Inflammatory macrophage (primary cell): Measurements from ENCODE around the gene PDSS2.

ENCODE experiments used
- DNase-seq, 2 donors: peaks; one replicate each; pipeline ENCODE4 v3.0.0-alpha.2; 2020 to 2022

The PDSS2 gene

GRCh38 chr6:107248147-107248546 lies 211.2 kb downstream of the PDSS2 start:
- no peak for DNase-seq

DNA sequence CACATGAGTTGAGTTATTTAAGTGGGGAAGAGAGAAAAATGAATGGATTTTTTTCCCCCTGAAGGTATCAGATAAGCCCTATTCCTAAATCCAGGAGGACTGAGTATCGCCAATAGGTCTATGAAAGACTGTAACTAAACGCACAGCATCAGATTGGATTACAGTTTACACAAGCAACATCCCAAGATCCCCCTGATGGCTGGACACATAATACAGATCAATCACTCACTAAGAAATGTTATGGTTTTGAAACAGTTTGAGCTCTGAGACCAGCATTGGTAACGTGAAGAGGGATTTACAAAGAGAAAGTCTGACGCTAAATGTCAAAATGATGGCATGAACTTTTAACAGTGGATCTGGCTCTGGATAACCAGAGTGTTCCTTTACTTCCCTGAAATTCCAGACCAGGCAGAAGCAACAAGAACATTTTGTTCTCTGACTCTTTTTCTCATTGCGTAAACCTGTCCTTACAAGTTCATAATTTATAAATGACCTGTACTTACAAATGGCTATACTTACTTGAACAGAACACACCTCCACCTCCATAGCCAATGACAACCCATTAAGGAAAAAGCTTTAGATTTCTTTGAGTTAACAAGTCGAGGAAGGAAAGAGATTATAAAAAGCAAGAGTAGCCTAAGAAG lies 212.3 kb downstream of the PDSS2 start:
- no peak for DNase-seq

- DNase-seq: no peak
These were observed 213.0 kb downstream of the PDSS2 start for GRCh38 chr6:107246249-107246971.

DNA sequence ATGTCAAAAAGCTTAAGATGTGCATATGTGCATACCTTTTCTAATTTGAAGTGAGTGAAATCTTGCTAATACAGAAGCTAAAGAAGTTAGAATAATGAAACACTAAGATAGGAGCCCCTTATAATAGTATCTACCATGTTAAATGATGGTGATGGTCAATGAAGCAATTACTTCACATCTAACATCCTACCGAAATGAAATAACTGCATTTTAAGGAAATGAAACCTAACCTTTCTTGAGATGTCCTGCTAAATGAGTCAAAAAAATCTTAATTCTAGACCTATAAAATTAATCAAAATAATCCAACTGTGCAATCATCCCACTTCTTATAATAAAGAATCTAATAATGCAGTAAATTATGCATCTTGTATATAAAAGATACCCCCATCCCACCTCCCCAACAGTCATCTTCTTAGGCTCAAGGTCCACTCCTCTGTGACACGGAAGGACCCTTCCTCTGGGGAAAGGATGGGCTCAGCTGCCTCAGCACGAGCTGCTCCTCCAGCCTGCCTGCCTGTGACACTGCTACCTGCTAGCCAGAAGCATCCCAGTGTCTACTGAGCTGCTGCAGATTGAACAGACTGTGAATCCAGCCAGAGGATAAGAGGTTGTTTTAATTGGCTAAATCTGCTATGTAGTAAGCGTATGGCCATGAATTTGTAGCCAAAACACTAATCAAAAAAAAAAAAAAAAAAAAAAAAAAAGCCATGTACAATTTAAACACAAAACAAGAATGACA lies 214.5 kb downstream of the PDSS2 start:
- no peak for DNase-seq

GRCh38 chr6:107244082-107244741 lies 215.2 kb downstream of the PDSS2 start:
- no peak for DNase-seq

- no peak for DNase-seq
These were observed 215.9 kb downstream of the PDSS2 start for GRCh38 chr6:107243471-107243870.

GRCh38 chr6:107237992-107238660 lies 221.2 kb downstream of the PDSS2 start:
- no peak for DNase-seq

- peak; percentile 8 to 48 for DNase-seq
These were observed 223.9 kb downstream of the PDSS2 start for GRCh38 chr6:107235511-107235910.

DNA sequence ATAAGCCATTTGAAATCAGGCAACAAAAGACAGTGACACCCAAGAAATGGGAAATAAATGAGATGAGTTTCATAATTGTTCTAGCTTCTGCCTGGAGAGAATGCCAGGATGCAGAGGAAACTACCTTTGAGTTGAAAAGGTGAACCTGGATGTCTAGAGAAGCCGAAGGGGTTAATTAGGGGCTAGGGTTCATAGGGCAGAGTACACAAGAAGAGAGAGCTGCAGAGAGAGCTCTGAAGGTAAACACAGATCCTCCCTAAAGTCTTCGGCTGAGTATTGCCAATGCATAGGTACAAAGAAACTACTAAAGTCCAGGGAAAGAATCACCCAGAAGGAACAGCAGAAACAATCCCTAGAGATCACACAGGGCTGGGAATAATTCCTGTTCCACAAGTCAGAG lies 224.4 kb downstream of the PDSS2 start:
- no peak for DNase-seq

DNA sequence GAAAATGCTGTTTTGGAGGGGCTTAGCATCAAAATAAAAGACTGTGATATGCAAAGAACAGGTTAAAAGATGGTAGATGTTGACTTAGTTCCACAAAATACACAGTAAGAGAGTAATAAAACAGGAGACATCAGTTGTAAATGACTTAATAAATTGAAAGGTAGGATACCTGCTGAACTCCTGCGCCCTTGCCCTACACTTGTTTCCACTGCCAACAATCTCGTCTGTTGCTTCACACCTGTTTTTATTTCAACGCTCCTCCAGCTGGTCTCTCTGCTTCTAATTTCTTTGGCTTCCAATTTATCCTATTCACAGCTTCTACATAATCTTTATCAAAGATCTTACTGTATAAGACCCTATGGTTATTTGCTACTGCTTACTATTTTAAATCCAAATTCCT lies 228.1 kb downstream of the PDSS2 start:
- DNase-seq: no peak

DNA sequence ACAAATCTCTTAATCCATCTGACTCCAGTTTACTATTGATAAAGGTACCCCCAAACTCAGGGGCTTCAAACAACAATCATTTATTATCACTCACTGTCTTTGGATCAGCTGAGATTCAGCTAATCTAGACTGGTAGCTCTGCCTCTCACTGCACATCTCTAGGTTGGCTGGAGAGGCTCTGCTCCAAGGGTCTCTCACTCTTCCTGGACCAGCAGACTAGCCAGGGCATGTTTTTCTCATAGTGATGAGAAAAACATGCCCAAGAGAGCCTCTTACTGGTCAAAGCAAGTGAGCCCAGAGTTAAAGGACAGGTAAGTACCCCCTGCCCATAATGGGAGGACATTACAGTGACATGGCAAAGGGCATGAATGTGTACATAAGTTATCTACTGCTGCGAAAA lies 228.9 kb downstream of the PDSS2 start:
- no peak for DNase-seq

DNA sequence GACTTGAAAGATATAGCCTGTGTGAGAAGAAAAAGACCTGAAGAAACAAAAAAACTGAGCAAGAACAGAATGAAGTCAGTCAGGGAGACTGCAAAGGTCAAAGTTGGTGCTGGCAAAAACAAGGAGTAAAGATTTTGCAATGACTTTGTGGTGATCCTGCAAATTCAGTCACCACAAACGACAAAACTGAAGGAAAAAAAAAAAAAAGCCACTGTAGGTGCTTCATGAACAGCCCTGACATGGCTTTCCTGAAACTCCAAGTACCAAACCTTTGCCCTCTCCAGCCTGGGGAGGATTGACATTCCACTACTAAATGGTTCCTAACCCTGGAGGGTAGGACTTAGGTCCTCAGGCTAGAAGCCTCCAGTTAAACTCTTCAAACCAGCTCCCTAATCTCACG lies 229.3 kb downstream of the PDSS2 start:
- DNase-seq: no peak

DNA sequence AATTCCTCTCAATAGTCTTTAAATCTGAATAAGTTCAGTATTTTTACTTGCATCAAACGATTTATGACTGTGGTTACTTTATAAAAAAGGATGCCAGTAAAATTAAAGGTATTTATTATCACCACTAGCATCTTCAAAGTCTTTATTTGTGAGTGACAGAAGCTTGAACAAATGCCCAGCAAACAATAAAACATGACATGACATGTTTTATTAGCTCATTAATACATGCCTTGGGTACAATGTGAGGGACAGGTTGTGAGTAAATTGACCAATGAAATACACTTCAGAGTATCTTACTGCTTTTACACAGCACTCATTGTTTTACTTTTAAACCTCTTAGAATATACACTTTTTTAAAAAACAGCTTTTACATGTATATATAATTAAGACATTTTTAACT lies 230.6 kb downstream of the PDSS2 start:
- DNase-seq: no peak

DNA sequence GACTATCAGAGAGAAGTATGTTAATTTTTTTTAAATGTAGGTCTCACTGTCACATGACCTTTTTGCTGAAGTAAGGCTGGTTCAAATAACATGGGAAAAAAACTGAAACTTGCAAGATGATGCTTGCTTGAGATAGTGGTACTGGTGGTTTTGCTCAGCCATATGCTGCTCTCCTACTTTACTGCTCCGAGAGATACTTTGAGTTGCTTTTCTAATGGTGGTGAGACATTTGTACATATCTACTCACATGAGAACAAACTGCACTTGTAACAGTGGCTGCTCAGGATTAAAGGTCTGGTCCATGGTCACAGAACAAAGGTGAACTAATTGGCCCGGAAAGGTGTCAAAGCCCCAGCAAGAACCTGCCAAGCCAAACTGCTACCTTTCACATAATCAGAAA lies 237.8 kb downstream of the PDSS2 start:
- DNase-seq: no peak

GRCh38 chr6:107219851-107220250 lies 239.5 kb downstream of the PDSS2 start:
- no peak for DNase-seq

- no peak for DNase-seq
These were observed 241.2 kb downstream of the PDSS2 start for GRCh38 chr6:107218142-107218541.

DNA sequence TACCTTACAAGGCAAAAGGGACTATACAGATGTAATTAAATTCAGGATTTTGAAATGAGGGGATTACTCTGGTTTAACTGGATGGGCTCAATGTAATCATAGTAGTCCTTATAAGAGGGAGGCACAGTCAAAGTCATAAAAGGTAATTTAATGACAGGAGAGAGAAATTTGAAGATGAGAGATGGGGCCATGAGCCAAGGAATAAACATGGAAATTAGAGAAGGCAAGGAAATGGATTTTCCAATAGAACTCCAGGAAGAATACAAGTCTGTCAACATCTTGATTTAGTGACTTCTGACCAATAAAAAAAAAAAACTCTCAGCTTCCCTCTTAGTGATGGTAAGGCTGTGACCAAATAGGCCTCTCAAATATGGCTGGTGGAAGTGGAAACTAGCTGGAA lies 242.1 kb downstream of the PDSS2 start:
- no peak for DNase-seq

DNA sequence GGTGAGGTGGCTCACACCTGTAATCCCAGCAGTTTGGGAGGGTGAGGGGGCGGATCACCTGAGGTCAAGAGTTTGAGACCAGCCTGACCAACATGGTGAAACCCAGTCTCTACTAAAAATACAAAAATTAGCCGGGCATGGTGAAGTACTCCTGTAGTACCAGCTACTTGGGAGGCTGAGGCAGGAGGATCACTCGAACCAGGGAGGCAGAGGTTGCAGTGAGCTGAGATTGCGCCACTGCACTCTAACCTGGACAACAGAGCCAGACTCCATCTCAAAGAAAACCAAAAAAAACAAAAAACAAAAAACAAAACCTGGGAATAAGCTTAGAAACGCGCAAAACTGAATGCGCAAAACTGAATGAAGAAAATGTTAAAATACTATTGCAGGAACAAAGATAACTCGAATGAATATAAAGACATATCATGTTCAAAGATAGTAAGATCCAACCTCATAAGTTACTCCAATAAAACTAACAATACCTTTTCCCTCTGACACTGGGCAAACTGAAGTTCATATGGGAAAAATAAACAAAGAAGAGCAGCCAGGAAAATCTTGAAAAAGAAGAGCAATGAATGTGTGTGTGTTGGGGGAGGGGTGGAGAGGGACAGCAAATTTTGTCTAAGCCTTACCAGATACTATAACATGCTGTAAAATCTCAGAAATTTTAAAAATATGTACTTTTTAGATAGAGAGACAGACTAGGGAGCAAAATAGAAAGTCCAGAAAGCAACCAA lies 243.0 kb downstream of the PDSS2 start:
- no peak for DNase-seq

GRCh38 chr6:107215334-107215733 lies 244.0 kb downstream of the PDSS2 start:
- DNase-seq: no peak

GRCh38 chr6:107214655-107215054 lies 244.7 kb downstream of the PDSS2 start:
- no peak for DNase-seq

GRCh38 chr6:107209406-107210305 lies 249.7 kb downstream of the PDSS2 start:
- no peak for DNase-seq
